HG02840 (cell line): ENCODE measurements around the gene ROR1.
"Not testable (repeated sequence)": the region's sequence is repeated elsewhere in the genome, so short reads cannot be mapped to it uniquely, and the experiment has no call there.

ENCODE experiments used
- ATAC-seq: cut with Tn5 transposase; IDR thresholded peaks from one replicate; pipeline ENCODE4 v1.9.1; 2021; ENCODE audit warnings: mild to moderate bottlenecking, moderate library complexity, moderate number of reproducible peaks; ENCODE audit not compliant: unreplicated experiment, low FRiP score

ROR1 gene

GRCh38 chr1:64072089-64072793 is 298.4 kb downstream of the ROR1 start:
- no peak for ATAC-seq

- ATAC-seq, result no peak
Measured at GRCh38 chr1:64073705-64074104, 299.9 kb downstream of the ROR1 start.

- ATAC-seq, result no peak
Measured at GRCh38 chr1:64074767-64075166, 300.9 kb downstream of the ROR1 start.

DNA sequence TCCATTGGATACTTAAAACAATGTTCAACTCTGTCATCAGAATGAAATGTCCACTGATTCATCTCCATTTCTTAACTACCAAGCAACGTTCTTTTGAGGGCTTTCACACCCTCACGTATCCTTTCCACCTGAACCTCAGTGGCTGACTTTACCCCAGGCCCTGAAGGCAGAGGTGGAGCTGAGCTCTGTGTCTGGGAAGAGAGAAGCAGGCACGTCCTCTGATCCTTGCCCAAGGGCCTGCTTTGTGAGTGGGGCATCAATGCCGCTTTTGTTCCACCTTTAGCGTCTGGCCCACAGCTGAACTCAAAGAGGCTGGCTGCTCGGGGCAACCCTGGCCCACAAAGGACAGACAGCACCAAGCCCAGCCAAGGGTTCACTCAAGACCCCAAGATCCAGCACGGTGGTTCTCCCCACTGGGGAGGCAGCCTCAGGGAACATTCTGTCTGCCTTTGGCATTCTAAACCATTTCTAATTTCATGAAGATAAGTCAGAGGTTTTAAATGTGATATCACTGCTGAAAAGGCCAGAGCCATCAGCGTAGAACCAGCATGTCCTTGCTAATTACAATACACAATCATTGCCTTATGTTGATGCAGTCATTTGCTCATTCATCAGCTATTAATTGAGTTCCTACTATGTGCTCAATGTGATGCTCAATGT is 303.6 kb downstream of the ROR1 start:
- ATAC-seq, result no peak

GRCh38 chr1:64080941-64081562 is 307.2 kb downstream of the ROR1 start:
- ATAC-seq, result no peak

DNA sequence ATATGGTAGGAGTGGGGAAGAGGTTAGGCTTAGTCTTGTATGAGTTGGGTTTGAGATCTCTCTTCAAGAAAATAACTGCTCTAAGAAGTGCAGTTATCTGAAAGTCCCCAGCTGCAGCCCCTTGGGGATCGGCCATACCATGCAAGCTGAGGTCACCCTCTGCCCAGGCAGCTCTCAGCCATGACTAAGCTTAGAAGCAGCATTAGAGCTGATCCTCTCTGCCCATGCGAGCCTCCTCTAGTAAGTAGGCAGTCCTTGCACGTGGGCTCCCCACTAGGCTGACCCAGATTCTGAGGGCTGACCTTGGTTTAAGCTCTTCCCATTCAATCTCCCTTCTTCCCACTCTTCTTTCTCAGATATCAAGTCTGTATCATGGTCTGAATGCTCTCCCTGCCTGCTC is 308.6 kb downstream of the ROR1 start:
- no peak for ATAC-seq

- ATAC-seq, result no peak
Measured at GRCh38 chr1:64084451-64084850, 310.6 kb downstream of the ROR1 start.

DNA sequence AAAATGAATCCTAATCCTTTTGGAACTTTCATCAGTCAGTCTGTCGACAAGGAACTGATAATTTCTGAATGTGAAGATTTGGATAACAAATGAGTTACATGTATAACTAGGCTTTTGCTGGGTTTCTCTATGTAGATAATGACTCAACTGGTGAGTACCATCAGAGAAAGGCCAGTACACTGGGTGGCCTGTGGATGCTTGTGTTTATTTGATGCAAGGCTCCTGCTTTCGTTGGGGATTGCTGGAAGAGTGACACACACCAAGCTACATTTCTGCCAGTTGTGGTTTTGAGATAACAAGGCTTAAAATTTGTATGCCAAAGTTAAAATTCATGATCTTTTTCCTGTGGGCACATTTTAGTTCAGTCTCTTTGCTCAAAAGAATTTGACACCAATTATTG is 314.0 kb downstream of the ROR1 start:
- ATAC-seq, result no peak

DNA sequence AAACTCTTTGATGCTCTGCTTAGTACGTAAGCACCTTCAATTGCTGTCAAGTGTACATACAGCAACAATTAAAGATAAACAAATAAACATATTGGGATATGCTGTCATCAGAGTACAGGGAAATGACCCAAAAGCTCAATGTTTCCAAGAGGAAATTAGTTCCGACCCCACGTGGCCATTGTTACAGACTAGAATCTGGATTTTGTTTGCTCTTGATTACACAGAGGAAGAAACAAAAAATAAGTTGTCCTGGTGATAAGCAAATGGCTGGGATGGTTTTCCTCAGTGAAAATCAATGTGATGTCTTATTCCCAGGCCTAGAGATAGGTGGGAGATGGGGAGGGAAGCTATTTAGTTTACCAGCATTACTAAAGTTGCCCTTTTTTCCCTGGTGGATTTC is 316.6 kb downstream of the ROR1 start:
- ATAC-seq, result no peak

DNA sequence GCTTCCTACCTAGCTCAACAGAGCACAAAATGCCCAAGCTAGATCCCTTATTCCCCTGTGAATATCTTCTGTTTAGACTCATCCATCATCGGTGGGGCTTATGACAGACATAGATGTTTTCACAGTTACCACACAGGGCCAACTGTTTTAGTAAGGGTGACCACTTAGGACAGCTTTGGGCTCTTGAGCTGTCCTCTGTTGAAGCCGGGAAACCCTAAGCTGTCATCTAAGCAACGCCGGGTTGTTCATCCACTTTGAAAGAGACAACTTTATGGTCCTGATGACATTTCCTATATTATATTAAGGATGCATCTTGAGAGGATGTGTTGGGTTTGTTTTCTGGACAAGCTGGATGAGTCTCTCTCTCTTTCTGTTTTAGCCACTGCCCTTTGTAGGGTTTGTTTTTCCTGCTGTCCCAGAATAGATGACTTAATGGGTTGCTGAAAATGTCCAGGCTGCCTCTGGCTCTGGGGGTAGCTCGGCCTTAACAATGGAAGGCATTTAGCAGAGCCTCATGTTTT is 319.1 kb downstream of the ROR1 start:
- no peak for ATAC-seq

DNA sequence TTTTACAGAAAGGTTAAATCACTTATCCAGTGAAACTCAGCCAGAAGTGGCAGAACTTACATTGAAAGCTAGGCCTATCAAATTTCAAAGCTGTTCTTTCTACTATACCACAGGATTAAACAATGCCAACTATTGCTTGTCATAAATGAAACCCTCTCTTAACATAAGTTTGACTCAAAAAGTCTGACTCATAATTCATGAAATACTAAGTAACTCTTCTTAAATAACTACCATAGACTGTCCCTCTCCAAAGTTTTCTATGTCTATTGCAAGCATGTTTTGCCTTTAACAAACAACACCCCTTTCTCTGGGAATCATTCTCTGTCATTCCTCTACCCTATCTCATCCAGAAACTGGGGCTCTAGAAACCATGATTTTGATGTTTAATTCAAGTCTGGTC is 320.1 kb downstream of the ROR1 start:
- no peak for ATAC-seq

DNA sequence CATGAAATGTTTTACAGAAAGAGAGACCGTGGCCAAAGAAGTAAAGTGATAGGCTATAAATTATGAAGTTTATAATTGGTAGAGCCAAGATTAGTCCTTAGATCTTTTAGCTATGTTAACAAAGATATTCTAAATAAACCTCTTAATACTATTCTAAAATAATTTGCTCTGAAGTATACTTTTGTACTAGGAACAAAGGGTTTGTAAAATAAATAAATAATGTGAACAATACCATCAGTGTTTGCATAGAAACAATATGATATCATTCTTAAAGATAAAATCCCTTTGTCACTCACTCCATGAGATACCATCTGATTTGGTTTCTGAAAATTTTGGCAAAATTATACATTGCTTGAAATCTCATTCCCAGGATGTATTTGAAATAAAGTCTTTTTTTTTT is 322.0 kb downstream of the ROR1 start:
- ATAC-seq, result no peak

DNA sequence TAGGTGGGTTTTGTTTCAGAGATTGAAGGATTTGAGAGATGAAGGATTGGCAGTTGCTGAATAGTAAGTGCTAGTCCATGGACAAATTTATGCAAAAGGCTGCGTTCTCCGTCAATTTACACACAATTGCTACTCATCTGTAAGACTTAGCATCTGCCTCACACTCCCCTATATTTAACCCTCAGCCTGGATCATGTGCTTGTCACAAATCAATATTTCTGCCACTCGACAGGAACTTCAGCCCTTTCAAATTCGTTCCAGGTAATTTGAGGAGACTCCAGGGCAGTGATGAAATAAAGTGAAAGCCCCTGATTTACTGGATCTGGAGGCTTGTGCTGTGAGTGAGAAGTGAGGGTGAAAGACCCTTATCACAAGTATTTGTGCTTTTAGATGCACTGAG is 324.0 kb downstream of the ROR1 start:
- ATAC-seq, result no peak

DNA sequence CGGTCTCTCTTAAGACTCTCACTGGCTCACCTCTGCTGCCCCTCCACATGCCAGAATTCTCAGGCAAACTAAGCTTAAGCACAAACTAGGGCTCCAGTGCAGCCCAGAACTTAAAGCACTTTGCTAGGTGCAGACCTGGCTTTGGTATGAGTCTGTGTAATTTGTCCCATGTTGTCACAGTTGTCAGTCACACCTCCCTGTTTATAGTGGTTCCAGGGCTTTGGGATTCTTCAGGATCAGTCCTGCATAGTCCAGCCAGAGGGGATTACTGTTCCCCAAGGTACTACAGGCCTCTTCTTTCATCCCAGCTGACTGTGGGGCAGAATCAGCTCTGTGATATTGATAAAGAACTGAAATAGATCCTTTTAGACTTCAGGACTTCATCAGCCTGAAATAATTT is 324.6 kb downstream of the ROR1 start:
- no peak for ATAC-seq

DNA sequence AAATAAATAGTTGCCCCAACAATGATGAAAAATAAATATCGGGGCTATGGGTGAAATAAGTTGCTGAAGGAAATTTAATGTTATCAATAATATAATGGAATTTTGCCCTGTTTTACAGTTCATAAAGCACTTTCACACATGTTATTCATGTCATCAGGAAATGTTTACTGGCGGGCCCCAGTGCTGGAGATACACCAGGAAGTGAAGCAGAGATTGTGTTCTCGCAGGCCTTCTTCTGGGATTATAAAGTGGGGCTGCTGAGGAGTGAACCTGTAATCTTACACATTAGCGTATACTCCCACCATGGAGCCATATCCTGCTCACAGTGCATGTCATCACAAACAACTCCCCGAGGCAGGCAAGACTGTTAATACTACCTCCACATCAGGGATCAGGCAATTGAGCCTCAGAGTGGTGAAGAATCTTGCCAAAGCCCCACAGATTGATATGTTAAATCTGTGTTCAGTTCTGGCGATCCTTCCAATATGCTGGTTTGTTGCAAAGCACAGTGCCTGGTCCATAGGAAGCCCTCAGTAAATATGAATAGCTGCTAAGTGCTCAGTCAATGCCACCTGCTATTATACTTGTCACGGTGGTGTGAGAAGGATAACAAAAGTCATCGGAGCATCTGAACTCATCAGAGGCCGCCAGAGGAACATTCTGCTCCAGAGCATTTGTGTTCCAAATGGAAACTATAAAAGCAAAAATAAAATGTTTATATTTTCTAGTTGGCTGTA is 325.2 kb downstream of the ROR1 start:
- no peak for ATAC-seq

DNA sequence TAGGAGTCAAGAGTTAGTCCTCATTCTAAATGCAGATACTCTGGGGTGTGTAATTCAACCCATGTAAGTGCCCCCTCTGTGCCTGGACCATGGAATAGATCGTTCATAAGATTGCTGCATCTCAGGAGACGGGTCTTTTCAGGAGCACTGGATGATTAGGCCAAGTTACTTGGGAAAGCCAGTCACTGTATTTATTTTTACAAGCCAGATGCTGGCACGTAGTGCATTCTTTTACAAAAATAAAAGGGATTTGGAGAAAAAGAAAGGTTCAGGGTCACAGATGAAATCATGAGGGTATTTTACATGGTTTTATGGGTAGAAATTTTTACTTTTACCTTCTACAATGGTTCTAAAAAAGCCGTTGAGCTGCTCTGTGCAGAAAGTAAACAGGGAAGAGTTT is 327.0 kb downstream of the ROR1 start:
- ATAC-seq, result no peak

GRCh38 chr1:64104585-64104984 is 330.8 kb downstream of the ROR1 start:
- ATAC-seq, result not testable (repeated sequence)

- no peak for ATAC-seq
Measured at GRCh38 chr1:64107118-64107519, 333.3 kb downstream of the ROR1 start.

GRCh38 chr1:64107632-64108031 is 333.8 kb downstream of the ROR1 start:
- no peak for ATAC-seq

DNA sequence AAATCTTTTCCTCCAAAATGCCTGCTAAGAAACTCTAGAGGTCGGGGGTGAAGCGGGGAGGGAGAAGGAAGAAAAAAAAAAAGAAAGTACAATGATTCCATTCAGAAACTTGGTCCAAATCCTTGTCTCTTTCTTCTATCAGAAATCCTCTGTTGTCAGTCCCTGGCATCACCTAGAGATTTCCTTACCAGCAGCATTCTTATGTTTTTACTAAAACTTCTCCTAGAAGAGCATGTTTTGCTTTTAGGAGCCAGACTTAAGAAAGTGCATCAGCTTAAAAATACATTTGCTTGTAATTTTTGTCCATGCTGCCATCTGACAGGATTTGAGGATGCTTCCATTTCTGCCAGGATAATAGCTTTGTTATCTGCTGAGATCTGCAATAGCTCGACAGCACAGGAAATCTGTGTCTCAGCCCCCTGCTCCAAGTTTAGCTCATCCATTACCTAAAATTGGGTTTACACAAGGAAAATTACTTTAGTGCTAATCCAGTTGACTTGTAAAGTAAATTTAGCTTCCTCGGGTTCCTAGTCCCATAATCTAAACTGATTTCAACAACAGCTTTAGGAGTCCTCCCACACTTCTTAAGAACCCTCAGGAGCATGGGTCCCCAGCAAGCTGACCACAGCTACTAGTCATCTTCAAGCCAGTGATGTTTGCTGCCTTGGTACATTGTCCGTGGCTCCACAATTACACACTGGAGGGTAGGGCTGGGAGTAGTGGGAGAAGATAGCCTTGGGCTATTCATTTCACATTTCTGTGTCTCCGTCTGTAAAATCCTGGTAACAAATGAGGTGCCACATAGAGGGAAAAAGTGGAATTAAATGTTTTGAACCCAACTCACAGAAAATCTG is 337.3 kb downstream of the ROR1 start:
- ATAC-seq, result no peak
